Measurements from ENCODE around the gene NCOR2.

Gene NCOR2

DNA sequence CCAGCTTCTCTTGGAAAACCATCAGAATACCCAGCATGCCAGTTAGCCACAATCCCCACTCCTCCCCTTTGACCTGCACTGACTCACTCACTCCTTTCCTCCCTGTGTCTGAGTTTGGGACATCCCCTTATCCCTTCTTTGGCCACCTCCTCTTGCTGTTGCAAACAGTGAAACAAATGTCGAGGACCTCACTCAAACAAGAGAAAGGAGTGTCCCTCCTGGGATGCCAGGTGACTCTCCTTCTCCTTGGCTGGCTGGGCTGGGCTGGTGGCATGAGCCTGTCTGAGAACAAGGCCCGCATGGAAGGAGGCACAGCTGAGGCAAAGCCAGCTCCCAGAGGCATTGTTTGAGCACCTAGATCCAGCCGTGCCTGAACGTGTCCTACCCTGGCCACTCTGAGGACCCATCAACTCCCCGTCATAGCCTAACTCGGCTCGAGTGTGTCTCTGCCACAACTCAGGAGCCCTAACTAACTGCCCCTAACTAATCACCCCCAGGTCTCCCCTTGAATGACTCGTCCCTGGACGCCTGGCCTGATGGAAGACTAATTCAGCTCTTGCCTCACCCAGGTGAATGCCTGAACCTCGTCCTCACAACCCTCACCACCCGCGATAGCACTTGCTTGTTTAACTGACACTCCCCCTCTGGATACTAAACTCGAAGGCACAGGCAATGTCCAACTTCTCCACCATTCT, 43.0 kb downstream of the NCOR2 start:
- DNase-seq: peak; percentile 86

DNA sequence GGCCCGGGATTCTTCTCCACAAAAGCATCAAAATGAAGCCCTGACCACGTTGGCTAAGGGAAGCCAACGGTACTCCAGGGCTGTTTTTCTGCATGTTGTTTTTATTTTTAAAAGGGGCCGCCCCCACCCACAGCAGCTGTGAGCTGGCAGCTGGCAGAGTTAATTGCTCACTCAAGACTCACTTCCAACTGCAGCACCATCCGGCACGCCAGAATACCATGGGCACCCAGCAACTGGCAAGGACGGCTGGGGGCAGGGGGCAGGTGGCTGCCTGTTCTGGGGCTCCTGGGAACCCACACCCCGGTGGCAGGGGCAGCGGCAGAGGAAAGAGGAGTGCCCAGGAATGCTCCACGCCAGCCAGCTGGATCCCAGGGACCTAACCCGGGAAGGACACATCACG, 44.3 kb downstream of the NCOR2 start:
- no peak for DNase-seq

DNA sequence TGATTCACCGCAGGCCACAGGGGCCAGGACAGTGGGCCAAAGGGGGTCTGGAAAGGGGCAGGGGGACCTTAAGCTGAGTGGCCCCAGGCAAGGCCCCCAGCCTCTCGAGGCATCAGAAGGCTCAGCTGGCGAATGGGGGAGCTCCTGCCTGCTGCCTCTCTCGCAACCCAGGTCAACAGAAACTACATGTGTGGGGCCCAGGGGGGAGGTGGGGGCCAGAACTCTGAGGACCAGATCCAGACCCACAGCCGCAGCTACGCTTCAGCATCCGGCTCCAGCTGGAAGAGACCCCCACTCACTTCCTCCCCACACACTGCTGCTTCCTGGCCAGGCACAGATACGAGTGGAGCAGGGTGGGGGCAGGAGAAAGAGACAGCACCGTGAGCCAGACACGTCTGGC, 46.5 kb downstream of the NCOR2 start:
- no peak for DNase-seq

DNA sequence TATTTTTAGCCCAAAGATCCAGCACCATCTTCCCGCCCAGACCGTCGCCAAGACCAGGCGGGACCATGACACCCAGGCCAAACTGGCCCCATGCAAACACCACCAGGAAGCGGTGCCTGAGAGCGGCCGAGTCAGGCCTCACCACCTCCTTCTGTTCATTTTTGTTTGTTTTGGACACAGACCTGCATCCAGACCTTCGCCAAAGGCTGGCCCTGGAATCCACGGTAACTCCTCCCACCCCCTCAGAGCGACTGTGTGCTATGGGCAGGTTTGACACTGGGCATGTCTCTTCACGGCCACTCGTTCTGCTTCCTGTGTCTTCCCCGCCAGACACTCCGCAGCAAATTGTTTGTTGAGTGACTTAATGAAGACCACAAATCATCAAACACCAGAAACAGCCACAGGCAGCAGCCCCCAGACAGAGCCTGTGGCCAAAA, 47.1 kb downstream of the NCOR2 start:
- peak; percentile 54 for DNase-seq

DNA sequence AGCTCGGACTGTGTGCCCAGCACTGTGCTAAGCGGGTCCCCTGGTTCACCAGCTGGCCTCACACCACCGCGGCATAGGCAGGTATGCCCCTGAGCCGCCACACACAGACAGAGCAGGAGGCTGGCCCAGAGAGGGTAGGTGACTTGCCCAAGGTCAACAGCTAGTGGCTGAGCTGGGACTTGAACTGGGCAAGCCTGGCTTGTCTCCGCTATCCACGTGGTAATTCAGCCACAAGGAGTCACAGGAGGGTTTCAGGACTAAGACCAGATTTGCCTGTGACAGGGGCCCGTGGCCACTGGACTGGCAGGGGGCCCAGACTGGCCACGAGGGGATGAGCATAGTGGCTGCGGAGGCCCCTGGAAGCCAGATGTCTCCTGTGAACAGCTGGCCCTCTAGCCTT, 47.7 kb downstream of the NCOR2 start:
- DNase-seq: no peak

DNA sequence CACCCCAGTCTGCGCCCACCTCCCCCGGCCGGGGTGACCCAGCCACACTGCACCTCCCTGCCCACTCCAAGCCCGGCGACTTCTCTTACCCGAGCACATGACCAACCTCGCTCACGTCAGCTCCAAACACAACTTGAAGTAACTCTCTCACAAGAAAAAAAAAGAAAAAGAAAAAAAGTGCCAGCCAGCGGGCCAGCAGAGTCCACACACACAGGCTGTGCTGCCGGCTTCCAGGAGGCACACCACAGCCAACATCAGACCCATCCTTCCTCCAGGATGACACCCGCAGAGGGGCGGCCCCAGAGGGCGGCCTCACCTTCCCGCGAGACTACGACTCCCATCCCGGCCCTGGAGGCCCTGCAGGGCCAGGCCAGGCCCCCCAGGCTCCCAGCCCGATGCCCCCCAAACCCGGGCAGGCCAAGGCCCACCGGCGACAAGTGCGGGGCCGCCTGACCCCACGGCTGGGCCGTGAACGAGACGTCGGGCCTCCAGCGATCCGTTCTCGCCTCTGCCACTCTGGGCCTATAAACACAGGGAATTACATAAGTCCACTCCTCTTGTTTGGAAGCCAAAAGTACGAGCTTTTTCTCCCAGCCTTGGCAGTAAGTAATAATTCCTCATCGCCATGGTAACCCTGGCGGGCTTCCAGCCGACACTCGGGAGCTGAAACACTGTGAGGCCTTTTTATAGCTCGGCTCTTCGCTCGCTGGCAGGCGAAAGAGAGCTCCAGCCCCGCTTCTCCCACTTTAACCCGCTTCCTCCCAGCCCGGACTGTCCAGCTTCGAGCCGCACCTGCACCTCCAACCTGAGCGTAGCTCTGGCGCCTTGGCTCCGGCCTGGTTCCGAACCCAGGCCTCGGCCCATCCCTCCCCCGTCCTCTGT, 49.1 kb downstream of the NCOR2 start:
- DNase-seq: peak; percentile 100
